HG03045 (cell line): ENCODE data around the gene WNK2.
"Not testable (repeated sequence)": the region's sequence is repeated elsewhere in the genome, so short reads cannot be mapped to it uniquely, and the experiment has no call there.

Source experiments
- ATAC-seq: cut with Tn5 transposase; IDR thresholded peaks from one replicate; pipeline ENCODE4 v1.9.1; 2021; ENCODE audit warnings: mild to moderate bottlenecking, moderate library complexity; ENCODE audit not compliant: unreplicated experiment

Gene WNK2

DNA sequence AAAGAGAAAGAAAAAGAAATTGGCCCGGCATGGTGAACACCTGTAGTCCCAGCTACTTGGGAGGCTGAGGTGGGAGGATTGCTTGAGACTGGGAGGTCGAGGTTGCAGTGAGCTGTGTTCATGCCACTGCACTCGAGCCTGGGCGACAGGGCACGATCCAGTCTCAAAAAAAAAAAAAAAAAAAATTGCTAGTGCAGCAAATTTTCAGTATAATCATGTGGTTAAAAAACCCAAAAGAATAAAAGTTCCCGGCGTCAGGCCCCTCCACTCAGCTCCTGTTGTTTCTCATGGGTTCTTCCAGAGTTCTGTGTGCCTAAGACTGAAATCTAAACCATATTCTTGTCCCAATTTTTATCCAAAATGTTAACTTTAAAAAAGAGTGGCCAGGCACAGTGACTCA is 49.1 kb downstream of the WNK2 start:
- ATAC-seq, result no peak

GRCh38 chr9:93234600-93234999 is 50.7 kb downstream of the WNK2 start:
- ATAC-seq, result no peak

GRCh38 chr9:93235300-93235960 is 51.5 kb downstream of the WNK2 start:
- ATAC-seq, result no peak

DNA sequence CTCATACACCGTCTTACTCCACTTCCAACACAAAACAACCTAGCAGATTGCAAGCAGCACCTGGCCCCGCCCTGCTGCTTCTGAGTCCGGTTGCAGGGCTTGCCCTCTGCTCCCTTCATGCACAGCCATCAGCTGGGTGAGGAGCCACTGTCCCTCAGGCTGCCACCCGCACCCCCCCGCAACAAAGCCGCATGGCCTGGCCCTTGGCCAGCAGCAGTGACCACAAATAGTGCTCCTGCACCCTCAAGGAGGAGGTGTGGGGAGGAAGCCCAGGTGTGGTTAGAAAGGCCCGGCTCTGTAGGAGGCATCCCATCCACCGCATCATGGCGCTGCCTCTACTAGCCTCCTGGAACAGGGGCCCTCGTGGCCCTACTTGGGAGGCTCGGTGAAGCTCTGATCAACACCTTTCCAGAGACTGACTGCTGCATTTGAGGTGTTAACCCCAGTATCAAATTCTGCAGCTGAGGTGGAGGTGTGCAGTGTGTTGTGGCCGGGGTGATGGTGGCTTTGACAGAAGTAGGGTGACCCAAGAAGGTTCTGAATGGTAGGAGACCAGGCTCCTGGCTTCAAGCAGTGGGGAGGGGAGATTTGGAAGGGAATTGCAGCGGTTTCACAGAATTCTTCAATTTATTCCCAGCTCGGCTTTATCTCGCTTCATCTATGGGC is 52.7 kb downstream of the WNK2 start:
- ATAC-seq, result no peak

GRCh38 chr9:93237540-93237939 is 53.6 kb downstream of the WNK2 start:
- ATAC-seq, result no peak

- ATAC-seq, result no peak
Observed at GRCh38 chr9:93238953-93239925, 55.3 kb downstream of the WNK2 start.

DNA sequence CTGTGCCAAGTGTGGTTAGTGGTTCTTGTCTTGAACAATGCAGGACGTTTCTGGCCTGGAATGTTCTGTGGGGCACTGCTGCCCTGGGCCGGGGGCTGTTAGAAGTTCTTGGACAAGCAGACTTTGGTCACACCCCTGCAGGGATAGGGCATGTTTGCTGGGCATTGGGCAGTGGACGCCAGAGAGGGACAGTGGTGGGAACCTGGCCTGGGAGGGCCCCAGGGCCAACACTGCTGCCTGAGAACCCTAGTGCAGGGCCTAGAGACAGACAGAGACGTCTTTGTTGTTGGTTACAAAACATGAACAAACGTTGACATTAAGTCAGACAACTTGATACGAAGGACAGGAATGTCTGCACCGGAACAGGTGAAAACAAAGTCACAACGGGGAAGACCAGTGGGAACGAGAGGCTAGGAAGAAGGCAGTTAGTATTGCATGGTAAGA is 57.0 kb downstream of the WNK2 start:
- ATAC-seq, result no peak

DNA sequence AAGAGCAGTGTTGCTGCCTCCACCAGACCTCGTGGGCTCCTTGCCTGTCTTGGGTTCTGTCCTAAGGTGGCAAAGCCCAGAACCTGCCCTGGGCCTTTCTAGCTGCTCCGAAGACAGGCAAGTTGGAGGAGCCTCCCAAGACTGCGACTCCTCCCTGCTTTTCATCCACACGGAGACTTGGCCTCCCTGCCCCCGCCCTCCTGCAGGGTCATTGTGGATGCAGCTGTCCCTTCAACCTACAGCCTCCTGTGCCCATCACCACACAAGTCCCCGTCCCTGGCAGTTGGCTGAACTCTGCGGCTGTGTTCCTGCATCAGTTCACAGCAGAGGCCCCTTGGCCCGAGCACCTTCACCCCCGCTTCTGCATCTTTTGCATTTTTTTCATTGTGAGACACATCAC is 59.2 kb downstream of the WNK2 start:
- no peak for ATAC-seq

GRCh38 chr9:93244101-93244500 is 60.2 kb downstream of the WNK2 start:
- no peak for ATAC-seq

DNA sequence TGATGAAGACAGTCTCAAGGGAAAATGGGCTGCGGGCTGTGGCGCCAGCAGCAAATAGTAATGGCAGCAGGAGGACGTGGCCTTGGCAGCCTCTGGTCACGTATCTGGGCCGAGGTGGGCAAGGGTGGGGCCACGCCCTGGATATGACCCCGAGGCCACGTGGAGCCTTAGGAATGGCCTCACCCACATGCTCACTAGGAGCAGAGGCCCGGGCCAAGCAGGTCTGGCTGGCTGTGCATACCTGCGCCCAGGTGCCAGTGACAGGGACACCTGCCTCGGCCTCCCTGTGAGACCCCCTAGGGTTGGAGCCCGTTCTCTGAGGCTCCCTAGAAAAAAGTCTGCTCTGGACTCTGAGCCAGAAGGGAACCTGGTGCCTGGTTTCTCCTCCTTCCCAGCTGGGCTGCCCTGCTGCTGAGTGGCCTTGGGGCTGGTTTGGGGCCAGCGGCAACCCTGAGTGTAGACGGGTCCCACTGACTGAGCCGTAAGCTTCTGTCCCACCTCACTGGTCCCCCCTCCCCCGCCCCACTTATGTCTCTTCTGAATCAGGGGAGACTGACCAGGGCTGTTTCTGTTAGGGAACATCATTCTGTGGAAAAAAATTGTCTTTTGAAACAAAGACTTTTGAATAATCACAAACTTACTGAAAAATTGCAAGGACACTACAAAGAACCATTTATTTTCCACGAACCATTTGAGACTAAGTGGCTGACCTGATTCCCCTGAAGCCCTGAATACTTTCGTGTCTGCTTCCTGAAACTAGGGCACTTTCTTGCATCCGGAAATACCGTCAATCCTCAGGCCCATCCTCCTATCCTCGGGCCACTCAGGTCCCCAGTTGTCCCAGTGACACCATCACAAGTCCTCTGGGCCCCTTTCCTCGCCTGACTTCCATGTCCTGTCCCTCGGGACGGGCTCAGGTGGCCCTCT is 60.8 kb downstream of the WNK2 start:
- no peak for ATAC-seq

- no peak for ATAC-seq
Observed at GRCh38 chr9:93245437-93245970, 61.6 kb downstream of the WNK2 start.

DNA sequence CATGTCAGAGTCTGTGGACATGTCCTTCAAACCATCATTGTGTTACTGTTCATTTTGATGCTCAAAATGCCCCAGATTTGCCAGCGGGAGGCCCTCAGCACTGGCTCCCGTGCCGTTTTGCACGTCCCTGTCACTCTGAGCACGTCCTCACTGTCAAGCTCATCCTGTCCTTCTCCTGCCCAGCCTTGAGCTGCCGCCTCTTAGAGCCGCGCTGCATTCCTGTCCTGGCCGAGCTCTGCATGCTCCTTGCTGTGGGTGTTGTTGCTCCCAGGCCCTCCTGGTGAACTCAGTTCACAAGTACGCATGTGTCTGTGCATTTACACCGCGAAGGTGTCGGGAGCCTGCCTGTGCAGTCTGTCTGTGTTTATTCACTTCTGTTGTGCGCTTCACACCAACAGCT is 62.2 kb downstream of the WNK2 start:
- ATAC-seq, result no peak

- no peak for ATAC-seq
Observed at GRCh38 chr9:93246526-93246925, 62.6 kb downstream of the WNK2 start.

DNA sequence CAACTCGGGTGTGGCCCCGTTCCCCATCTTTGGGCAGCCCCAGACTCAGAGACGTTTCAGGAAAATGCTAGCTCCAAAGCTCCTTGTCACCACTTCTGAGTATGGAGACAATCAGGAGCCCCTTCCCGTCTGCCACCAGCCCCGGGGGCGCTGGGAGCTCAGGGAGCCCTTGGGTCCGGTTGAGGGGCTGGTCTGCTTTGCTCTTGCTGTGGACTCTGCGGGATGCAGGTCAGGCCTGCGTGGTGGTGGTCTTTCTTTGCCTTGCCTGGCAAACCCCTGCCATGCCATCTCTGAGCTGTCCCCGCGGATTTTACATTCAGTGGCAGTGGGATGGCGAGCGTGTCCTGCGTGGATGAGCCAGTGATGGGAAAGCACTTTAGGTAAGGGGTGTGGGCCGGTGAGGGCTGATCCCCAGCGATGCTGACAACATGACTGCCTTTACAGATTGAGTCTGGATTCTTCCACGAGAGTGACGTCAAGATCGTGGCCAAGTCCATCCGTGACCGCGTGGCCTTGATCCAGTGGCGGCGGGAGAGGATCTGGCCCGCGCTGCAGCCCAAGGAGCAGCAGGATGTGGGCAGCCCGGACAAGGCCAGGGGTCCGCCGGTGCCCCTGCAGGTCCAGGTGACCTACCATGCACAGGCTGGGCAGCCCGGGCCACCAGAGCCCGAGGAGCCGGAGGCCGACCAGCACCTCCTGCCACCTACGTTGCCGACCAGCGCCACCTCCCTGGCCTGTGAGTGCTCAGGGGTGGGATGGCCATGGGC is 63.3 kb downstream of the WNK2 start:
- ATAC-seq, result no peak

DNA sequence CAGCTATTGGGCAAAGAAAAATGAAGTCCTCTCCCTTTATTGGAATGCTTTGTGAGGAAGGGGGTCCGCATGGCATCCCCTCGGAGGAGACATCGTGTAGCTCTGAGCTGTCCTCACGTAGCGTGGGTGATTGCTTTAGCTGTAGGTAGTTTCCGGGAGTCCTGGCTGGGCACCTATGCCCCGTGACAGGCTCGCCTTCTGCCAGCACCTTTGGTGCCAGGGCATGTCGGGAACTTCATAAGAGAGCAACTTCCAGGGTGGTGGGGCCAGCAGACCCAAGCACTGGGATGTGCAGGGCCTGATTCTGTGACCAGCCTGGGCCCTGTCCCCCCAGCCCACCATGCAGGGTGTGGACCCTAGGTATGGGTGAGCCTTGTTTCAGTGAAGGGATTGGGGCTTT is 64.0 kb downstream of the WNK2 start:
- no peak for ATAC-seq

DNA sequence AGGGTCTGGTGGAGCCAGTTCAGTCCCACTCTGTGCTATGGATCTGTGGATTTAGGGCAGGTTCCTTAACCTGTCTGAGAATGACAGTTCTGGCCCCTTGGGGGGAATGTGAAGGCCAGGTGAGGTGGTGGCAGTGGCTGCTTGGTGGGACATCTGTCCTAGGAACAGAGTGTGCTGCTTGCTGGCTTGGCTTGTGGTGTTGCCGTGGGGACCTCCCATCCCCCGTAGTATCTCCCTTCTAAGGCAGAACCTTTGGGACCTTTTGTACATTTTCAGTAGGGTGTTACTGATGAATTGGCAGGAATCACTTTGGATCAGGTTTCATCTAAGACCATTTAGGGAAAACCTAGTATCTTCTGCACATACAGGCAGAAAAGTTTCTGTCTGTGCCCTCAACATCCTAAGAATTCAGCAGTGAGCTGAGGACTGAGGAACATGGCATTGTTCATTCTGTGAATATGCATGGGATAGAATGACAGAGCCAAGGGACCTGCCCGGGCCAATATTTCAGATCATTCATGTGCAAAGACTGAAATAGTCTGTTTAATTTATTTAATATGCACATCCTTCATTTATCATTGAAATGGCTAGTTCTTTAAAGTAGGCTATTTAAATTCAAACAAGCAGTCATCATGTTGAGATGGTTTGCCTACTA is 64.6 kb downstream of the WNK2 start:
- ATAC-seq, result no peak

DNA sequence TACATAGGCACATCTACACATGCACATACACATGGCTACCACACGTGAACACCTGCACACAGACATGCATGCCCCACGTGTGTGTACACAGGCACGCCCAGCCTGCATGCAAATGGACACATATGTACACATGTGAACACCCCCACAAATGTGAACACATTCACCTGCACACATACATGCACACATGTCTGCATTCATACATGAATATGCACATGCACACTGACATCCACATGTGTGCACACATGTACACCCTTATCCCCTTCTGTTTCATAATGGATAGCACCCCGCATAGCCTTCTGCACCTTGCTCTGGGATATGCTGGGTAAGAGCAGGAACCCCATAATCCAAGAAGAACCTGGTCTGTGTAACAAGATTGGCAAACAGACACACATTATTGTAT is 66.2 kb downstream of the WNK2 start:
- no peak for ATAC-seq

- ATAC-seq, result not testable (repeated sequence)
Observed at GRCh38 chr9:93251309-93251708, 67.4 kb downstream of the WNK2 start.
